ENCODE data around the gene EDEM2. TPM values are rescaled to one million over a fixed set of nuclear protein-coding genes. Genes with fewer than 3 reads are reported as not detected.
"Not testable (repeated sequence)": the region's sequence is repeated elsewhere in the genome, so short reads cannot be mapped to it uniquely, and the experiment has no call there.

EDEM2 gene
- polyA plus RNA-seq, 2 donors, result 5.3 to 8.6 TPM

GRCh38 chr20:35116258-35116657 lies 30.9 kb downstream of the EDEM2 start:
- Histone ChIP-seq H3K4me3 (ENCODE audit: low read depth in 1 of 2, low read length in 2 of 2) (no peak overlapping the region), H3K27me3 (ENCODE audit: control insufficient read depth in 1 of 2, insufficient read depth in 2 of 2, low read length in 2 of 2) (no peaks in the 10 kb centered on the region), H3K4me1 (ENCODE audit: control insufficient read depth in 2 of 2, insufficient read depth in 2 of 2, low read length in 1 of 2) (no peaks in the 10 kb centered on the region), H3K27ac (ENCODE audit: low read depth in 2 of 2, low read length in 1 of 2) (no peak overlapping the region), H3K36me3 (ENCODE audit: control insufficient read depth in 2 of 2, insufficient read depth in 2 of 2, low read length in 1 of 2) (peaks cover 0 to 12% of the 10 kb centered on the region in 2 donors), H3K9me3 (ENCODE audit: control insufficient read depth in 2 of 2, insufficient read depth in 1 of 2, low read depth in 1 of 2, low read length in 1 of 2) (no peaks in the 10 kb centered on the region)
- 86 to 89% methylated on average over 4 of the region's 4 CpGs for WGBS, 2 donors

DNA sequence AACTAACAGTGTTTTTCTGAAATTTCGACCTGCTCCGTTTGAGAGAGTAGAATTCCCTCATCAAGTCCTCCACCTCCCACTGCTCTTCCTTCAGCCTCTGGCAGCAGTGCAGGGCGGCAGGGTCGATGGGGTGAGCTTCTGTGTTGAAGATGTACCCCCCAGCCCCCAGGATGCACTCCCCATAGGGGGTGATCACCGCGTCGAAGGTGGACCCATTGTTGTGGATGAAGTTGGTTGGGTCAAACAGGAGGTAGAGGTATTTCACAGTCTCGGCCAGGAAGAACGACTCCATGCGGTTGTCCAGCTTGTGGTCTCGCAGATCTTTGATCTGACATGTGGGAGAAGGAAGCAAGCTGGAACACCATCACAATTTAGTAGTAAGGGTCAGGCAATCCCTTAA lies 31.5 kb downstream of the EDEM2 start:
- no peak overlapping the region for H3K4me3 ChIP-seq (ENCODE audit: low read depth in 1 of 2, low read length in 2 of 2)
- no peaks in the 10 kb centered on the region for H3K9me3 ChIP-seq (ENCODE audit: control insufficient read depth in 2 of 2, insufficient read depth in 1 of 2, low read depth in 1 of 2, low read length in 1 of 2)
- no peaks in the 10 kb centered on the region for H3K4me1 ChIP-seq (ENCODE audit: control insufficient read depth in 2 of 2, insufficient read depth in 2 of 2, low read length in 1 of 2)
- H3K36me3 ChIP-seq (ENCODE audit: control insufficient read depth in 2 of 2, insufficient read depth in 2 of 2, low read length in 1 of 2), result peaks cover 0 to 10% of the 10 kb centered on the region in 2 donors
- H3K27ac ChIP-seq (ENCODE audit: low read depth in 2 of 2, low read length in 1 of 2), result no peak overlapping the region
- H3K27me3 ChIP-seq (ENCODE audit: control insufficient read depth in 1 of 2, insufficient read depth in 2 of 2, low read length in 2 of 2), result no peaks in the 10 kb centered on the region
- WGBS, 2 donors, result 82 to 91% methylated on average over 11 of the region's 11 CpGs

- not testable (repeated sequence) for H3K36me3 ChIP-seq (ENCODE audit: control insufficient read depth in 2 of 2, insufficient read depth in 2 of 2, low read length in 1 of 2); H3K27ac ChIP-seq (ENCODE audit: low read depth in 2 of 2, low read length in 1 of 2); H3K9me3 ChIP-seq (ENCODE audit: control insufficient read depth in 2 of 2, insufficient read depth in 1 of 2, low read depth in 1 of 2, low read length in 1 of 2); H3K4me1 ChIP-seq (ENCODE audit: control insufficient read depth in 2 of 2, insufficient read depth in 2 of 2, low read length in 1 of 2); H3K27me3 ChIP-seq (ENCODE audit: control insufficient read depth in 1 of 2, insufficient read depth in 2 of 2, low read length in 2 of 2); H3K4me3 ChIP-seq (ENCODE audit: low read depth in 1 of 2, low read length in 2 of 2)
- 77 to 80% methylated on average over 5 of the region's 5 CpGs for WGBS, 2 donors
Observed at GRCh38 chr20:35112276-35112675, 34.9 kb downstream of the EDEM2 start.

GRCh38 chr20:35111141-35111888 lies 35.8 kb downstream of the EDEM2 start:
- peaks cover 0 to 4% of the 10 kb centered on the region in 2 donors for H3K36me3 ChIP-seq (ENCODE audit: control insufficient read depth in 2 of 2, insufficient read depth in 2 of 2, low read length in 1 of 2)
- H3K9me3 ChIP-seq (ENCODE audit: control insufficient read depth in 2 of 2, insufficient read depth in 1 of 2, low read depth in 1 of 2, low read length in 1 of 2), result no peaks in the 10 kb centered on the region
- no peaks in the 10 kb centered on the region for H3K4me1 ChIP-seq (ENCODE audit: control insufficient read depth in 2 of 2, insufficient read depth in 2 of 2, low read length in 1 of 2)
- H3K27me3 ChIP-seq (ENCODE audit: control insufficient read depth in 1 of 2, insufficient read depth in 2 of 2, low read length in 2 of 2), result no peaks in the 10 kb centered on the region
- H3K4me3 ChIP-seq (ENCODE audit: low read depth in 1 of 2, low read length in 2 of 2), result no peak overlapping the region
- 77 to 83% methylated on average over 4 of the region's 4 CpGs for WGBS, 2 donors
- no peak overlapping the region for H3K27ac ChIP-seq (ENCODE audit: low read depth in 2 of 2, low read length in 1 of 2)

GRCh38 chr20:35108921-35109320 lies 38.2 kb downstream of the EDEM2 start:
- 65% methylated on average over 4 of the region's 4 CpGs for WGBS, 2 donors
- no peak overlapping the region for H3K4me3 ChIP-seq (ENCODE audit: low read depth in 1 of 2, low read length in 2 of 2)

GRCh38 chr20:35106827-35107380 lies 40.2 kb downstream of the EDEM2 start:
- Histone ChIP-seq H3K36me3 (ENCODE audit: control insufficient read depth in 2 of 2, insufficient read depth in 2 of 2, low read length in 1 of 2) (no peaks in the 10 kb centered on the region), H3K9me3 (ENCODE audit: control insufficient read depth in 2 of 2, insufficient read depth in 1 of 2, low read depth in 1 of 2, low read length in 1 of 2) (no peaks in the 10 kb centered on the region), H3K4me1 (ENCODE audit: control insufficient read depth in 2 of 2, insufficient read depth in 2 of 2, low read length in 1 of 2) (no peaks in the 10 kb centered on the region), H3K4me3 (ENCODE audit: low read depth in 1 of 2, low read length in 2 of 2) (no peak overlapping the region), H3K27me3 (ENCODE audit: control insufficient read depth in 1 of 2, insufficient read depth in 2 of 2, low read length in 2 of 2) (no peaks in the 10 kb centered on the region), H3K27ac (ENCODE audit: low read depth in 2 of 2, low read length in 1 of 2) (no peak overlapping the region)
- 89 to 93% methylated on average over 1 of the region's 1 CpG for WGBS, 2 donors

More at GRCh38 chr20:35108921-35109320, 38.2 kb downstream of the EDEM2 start:
- Histone ChIP-seq H3K27ac (ENCODE audit: low read depth in 2 of 2, low read length in 1 of 2) (no peak overlapping the region), H3K36me3 (ENCODE audit: control insufficient read depth in 2 of 2, insufficient read depth in 2 of 2, low read length in 1 of 2) (no peaks in the 10 kb centered on the region), H3K4me1 (ENCODE audit: control insufficient read depth in 2 of 2, insufficient read depth in 2 of 2, low read length in 1 of 2) (no peaks in the 10 kb centered on the region), H3K9me3 (ENCODE audit: control insufficient read depth in 2 of 2, insufficient read depth in 1 of 2, low read depth in 1 of 2, low read length in 1 of 2) (no peaks in the 10 kb centered on the region), H3K27me3 (ENCODE audit: control insufficient read depth in 1 of 2, insufficient read depth in 2 of 2, low read length in 2 of 2) (no peaks in the 10 kb centered on the region)

GRCh38 chr20:35104685-35105295 lies 42.3 kb downstream of the EDEM2 start:
- no peaks in the 10 kb centered on the region for H3K4me1 ChIP-seq (ENCODE audit: control insufficient read depth in 2 of 2, insufficient read depth in 2 of 2, low read length in 1 of 2)
- no peaks in the 10 kb centered on the region for H3K9me3 ChIP-seq (ENCODE audit: control insufficient read depth in 2 of 2, insufficient read depth in 1 of 2, low read depth in 1 of 2, low read length in 1 of 2)
- H3K4me3 ChIP-seq (ENCODE audit: low read depth in 1 of 2, low read length in 2 of 2), result no peak overlapping the region
- WGBS, 2 donors, result 62 to 66% methylated on average over 3 of the region's 3 CpGs
- H3K36me3 ChIP-seq (ENCODE audit: control insufficient read depth in 2 of 2, insufficient read depth in 2 of 2, low read length in 1 of 2), result no peaks in the 10 kb centered on the region
- no peak overlapping the region for H3K27ac ChIP-seq (ENCODE audit: low read depth in 2 of 2, low read length in 1 of 2)
- H3K27me3 ChIP-seq (ENCODE audit: control insufficient read depth in 1 of 2, insufficient read depth in 2 of 2, low read length in 2 of 2), result no peaks in the 10 kb centered on the region

- Histone ChIP-seq H3K9me3 (ENCODE audit: control insufficient read depth in 2 of 2, insufficient read depth in 1 of 2, low read depth in 1 of 2, low read length in 1 of 2) (no peaks in the 10 kb centered on the region), H3K4me1 (ENCODE audit: control insufficient read depth in 2 of 2, insufficient read depth in 2 of 2, low read length in 1 of 2) (no peaks in the 10 kb centered on the region), H3K36me3 (ENCODE audit: control insufficient read depth in 2 of 2, insufficient read depth in 2 of 2, low read length in 1 of 2) (no peaks in the 10 kb centered on the region), H3K27me3 (ENCODE audit: control insufficient read depth in 1 of 2, insufficient read depth in 2 of 2, low read length in 2 of 2) (no peaks in the 10 kb centered on the region), H3K4me3 (ENCODE audit: low read depth in 1 of 2, low read length in 2 of 2) (no peak overlapping the region), H3K27ac (ENCODE audit: low read depth in 2 of 2, low read length in 1 of 2) (no peak overlapping the region)
- 88 to 90% methylated on average over 8 of the region's 8 CpGs for WGBS, 2 donors
Observed at GRCh38 chr20:35101620-35102019, 45.5 kb downstream of the EDEM2 start.

- Histone ChIP-seq H3K36me3 (ENCODE audit: control insufficient read depth in 2 of 2, insufficient read depth in 2 of 2, low read length in 1 of 2) (no peaks in the 10 kb centered on the region), H3K4me1 (ENCODE audit: control insufficient read depth in 2 of 2, insufficient read depth in 2 of 2, low read length in 1 of 2) (peaks cover 2 to 7% of the 10 kb centered on the region in 2 donors)
- 69 to 76% methylated on average over 8 of the region's 8 CpGs for WGBS, 2 donors
Observed at GRCh38 chr20:35093267-35093884, 53.8 kb downstream of the EDEM2 start.

More at GRCh38 chr20:35093267-35093884, 53.8 kb downstream of the EDEM2 start:
- Histone ChIP-seq H3K9me3 (ENCODE audit: control insufficient read depth in 2 of 2, insufficient read depth in 1 of 2, low read depth in 1 of 2, low read length in 1 of 2) (no peaks in the 10 kb centered on the region), H3K27ac (ENCODE audit: low read depth in 2 of 2, low read length in 1 of 2) (peak overlapping the region; percentile 94 to 96), H3K4me3 (ENCODE audit: low read depth in 1 of 2, low read length in 2 of 2) (peak overlapping the region; percentile 93 to 99), H3K27me3 (ENCODE audit: control insufficient read depth in 1 of 2, insufficient read depth in 2 of 2, low read length in 2 of 2) (no peaks in the 10 kb centered on the region)
